PC-3 (cell line): ENCODE data around the gene NEDD9. TPM values are rescaled to one million over a fixed set of nuclear protein-coding genes. Genes with fewer than 3 reads are reported as not detected.

Experiments
- ATAC-seq: fragments of 200-7000 bp; cut with Tn5 transposase; 2 replicates; pipeline ENCODE4 v1.9.1; 2020; ENCODE audit warnings: mild to moderate bottlenecking, moderate library complexity
- BruUV-seq: library from RNA; stranded (reverse); fragments of 400-500 nt; replicated peaks from 2 replicates; lab custom pipeline; 2021; lab: Mats Ljungman, UMichigan
- CTCF ChIA-PET: fragments of 300-600 bp; sonication (Branson Sonifier 250); formaldehyde crosslinking; loops from one replicate; lab custom pipeline; 2022; ENCODE audit warnings: antibody characterized with exemption; lab: Charles Lee
- POLR2A ChIA-PET: fragments of 300-600 bp; sonication (Branson Sonifier 250); formaldehyde crosslinking; loops from one replicate; lab custom pipeline; 2022; ENCODE audit warnings: antibody characterized with exemption; ENCODE audit not compliant: unreplicated experiment; lab: Charles Lee
- DNase-seq: peaks from one replicate; pipeline ENCODE4 v3.0.0-alpha.2; 2015
- H2AFZ ChIP-seq: fragments of 300-600 bp; sonication (generic); 2 replicates; pipeline ENCODE4 v1.6.0; 2016; ENCODE audit warnings: antibody characterized with exemption, low read length
- H3F3A ChIP-seq: fragments of 300-600 bp; sonication (generic); one replicate; pipeline ENCODE4 v1.6.0; 2017; ENCODE audit warnings: antibody characterized with exemption, low read length, control low read depth, mild to moderate bottlenecking; ENCODE audit not compliant: unreplicated experiment
- H3K27ac ChIP-seq: fragments of 300-600 bp; sonication (generic); 2 replicates; pipeline ENCODE4 v1.5.1; 2016; ENCODE audit warnings: mild to moderate bottlenecking, low read length
- H3K27me3 ChIP-seq: fragments of 300-600 bp; sonication (generic); 2 replicates; pipeline ENCODE4 v1.6.1; 2016; ENCODE audit warnings: low read length, mixed read lengths
- H3K36me3 ChIP-seq: fragments of 300-600 bp; sonication (generic); 2 replicates; pipeline ENCODE4 v1.6.1; 2016; ENCODE audit warnings: low read depth, mixed run types, low read length, mixed read lengths
- H3K4me1 ChIP-seq: fragments of 300-600 bp; sonication (generic); 2 replicates; pipeline ENCODE4 v1.5.1; 2016; ENCODE audit warnings: low read length; ENCODE audit not compliant: insufficient read depth
- H3K4me2 ChIP-seq: fragments of 300-600 bp; sonication (generic); 2 replicates; pipeline ENCODE4 v1.6.0; 2016; ENCODE audit warnings: low read length
- H3K4me3 ChIP-seq: fragments of 300-600 bp; sonication (generic); 2 replicates; pipeline ENCODE4 v1.5.1; 2016; ENCODE audit warnings: mild to moderate bottlenecking, low read length, mixed read lengths
- H3K79me2 ChIP-seq: fragments of 300-600 bp; sonication (generic); 2 replicates; pipeline ENCODE4 v1.6.1; 2017; ENCODE audit warnings: low read length, mixed read lengths
- H3K9ac ChIP-seq: fragments of 300-600 bp; sonication (generic); 2 replicates; pipeline ENCODE4 v1.6.0; 2016; ENCODE audit warnings: mild to moderate bottlenecking, low read length
- H3K9me2 ChIP-seq: fragments of 300-600 bp; sonication (generic); replicated peaks from 2 replicates; pipeline ENCODE4 v1.6.1; 2016; ENCODE audit warnings: mixed run types, low read length, mixed read lengths
- H3K9me3 ChIP-seq: fragments of 300-600 bp; sonication (generic); 2 replicates; pipeline ENCODE4 v1.6.1; 2016; ENCODE audit warnings: low read length, mixed read lengths
- H4K20me1 ChIP-seq: fragments of 300-600 bp; sonication (generic); 2 replicates; pipeline ENCODE4 v1.6.1; 2016; ENCODE audit warnings: low read length, mixed read lengths
- CTCF ChIP-seq: fragments of 300-600 bp; sonication (generic); conservative IDR thresholded peaks from 2 replicates; pipeline ENCODE4 v1.5.1; 2017; ENCODE audit warnings: antibody characterized with exemption, low read depth, mild to moderate bottlenecking, low read length
- EZH2 ChIP-seq: fragments of 300-600 bp; sonication (generic); IDR thresholded peaks from one replicate; pipeline ENCODE4 v1.6.1; 2017; ENCODE audit warnings: antibody characterized with exemption, mild to moderate bottlenecking, low read length; ENCODE audit not compliant: unreplicated experiment
- EZH2phosphoT487 ChIP-seq: fragments of 300-600 bp; sonication (generic); IDR thresholded peaks from 2 replicates; pipeline ENCODE4 v1.6.1; 2018; ENCODE audit warnings: mild to moderate bottlenecking, antibody characterized with exemption, low read length, borderline replicate concordance
- intact Hi-C: fragments of 100-400 bp; cut with micrococcal nuclease; formaldehyde crosslinking; loops from 2 replicates; pipeline ENCODE4 v1.9.0; 2023
- total RNA-seq: library from RNA; depleted of rRNA; stranded (reverse); fragments of >200 nt; gene quantifications from 2 replicates; pipeline ENCODE4 v1.2.3, GENCODE V29; 2014

NEDD9 gene
- total RNA-seq, 1 experiment from 2014 or later: 12.1 TPM

- Histone ChIP-seq H3K4me1 (peaks cover 20% of the 10 kb centered on the region), H3K79me2 (no peaks in the 10 kb centered on the region), H2AFZ (no peak overlapping the region), H3K4me2 (no peak overlapping the region), H3K9ac (no peak overlapping the region), H3K27ac (no peak overlapping the region), H3F3A (no peaks in the 10 kb centered on the region), H3K27me3 (no peaks in the 10 kb centered on the region), H4K20me1 (no peaks in the 10 kb centered on the region), H3K9me2 (no peaks in the 10 kb centered on the region), H3K4me3 (no peak overlapping the region), H3K36me3 (peaks cover 4% of the 10 kb centered on the region), H3K9me3 (no peaks in the 10 kb centered on the region)
- ATAC-seq (no peak), DNase-seq (no peak)
- ChIA-PET CTCF (no interaction called here), POLR2A (no interaction called here)
- TF ChIP-seq CTCF (no peak), EZH2phosphoT487 (no peak), EZH2 (no peak)
- BruUV-seq: no TSS peak
- intact Hi-C loops: loop anchor here (5.0 to 10.0 kb wide), 2 partner anchors 157 to 295 kb away; no protein-coding TSS in a partner anchor
Measured at GRCh38 chr6:11140056-11140455, 92.4 kb downstream of the NEDD9 start.

GRCh38 chr6:11139051-11139960 is 93.2 kb downstream of the NEDD9 start:
- POLR2A ChIA-PET: no interaction called here
- H3K4me2 ChIP-seq: no peak overlapping the region
- BruUV-seq: no TSS peak

More at GRCh38 chr6:11139051-11139960, 93.2 kb downstream of the NEDD9 start:
- no peaks in the 10 kb centered on the region for H3K27me3 ChIP-seq
- no peak overlapping the region for H3K9ac ChIP-seq
- CTCF ChIA-PET: no interaction called here
- ATAC-seq (no peak), DNase-seq (no peak)
- no peaks in the 10 kb centered on the region for H3K9me3 ChIP-seq
- peaks cover 11% of the 10 kb centered on the region for H3K36me3 ChIP-seq
- TF ChIP-seq EZH2phosphoT487 (no peak), CTCF (no peak), EZH2 (no peak)
- no peak overlapping the region for H3K4me3 ChIP-seq
- H3K27ac ChIP-seq: no peak overlapping the region
- no peaks in the 10 kb centered on the region for H3K79me2 ChIP-seq
- peaks cover 15% of the 10 kb centered on the region for H3K4me1 ChIP-seq
- H4K20me1 ChIP-seq: no peaks in the 10 kb centered on the region
- no peak overlapping the region for H2AFZ ChIP-seq
- no peaks in the 10 kb centered on the region for H3F3A ChIP-seq
- intact Hi-C loops: no loop called here
- no peaks in the 10 kb centered on the region for H3K9me2 ChIP-seq
